Stimulated activated CD8-positive, alpha-beta memory T cell treated with anti-CD3 and anti-CD28 coated beads, Interleukin-12 subunit alpha, Interleukin-12 subunit beta, amount 100 ng/mL, for 1 hour (primary cell): Measurements from ENCODE around the gene SPACA5B.
"Not testable (repeated sequence)": the region's sequence is repeated elsewhere in the genome, so short reads cannot be mapped to it uniquely, and the experiment has no call there.

Source experiments
- DNase-seq: peaks from one replicate; pipeline ENCODE4 v3.0.0-alpha.2; 2020; ENCODE audit warnings: low read depth

The SPACA5B gene

GRCh38 chrX:48130326-48130725 is at the start of gene SPACA5B:
TSS of gene SPACA5B (plus strand) at chrX:48130626. CDS start at chrX:48130688, 62 bp downstream.
- DNase-seq = not testable (repeated sequence)

- peak; percentile 5 for DNase-seq
Observed at GRCh38 chrX:48083212-48083611, 47.2 kb upstream of the SPACA5B start.

GRCh38 chrX:48083706-48084105 is 46.7 kb upstream of the SPACA5B start:
- no peak for DNase-seq

- no peak for DNase-seq
Observed at GRCh38 chrX:48086082-48086481, 44.3 kb upstream of the SPACA5B start.

- no peak for DNase-seq
Observed at GRCh38 chrX:48090123-48090522, 40.3 kb upstream of the SPACA5B start.

- not testable (repeated sequence) for DNase-seq
Observed at GRCh38 chrX:48092558-48092957, 37.9 kb upstream of the SPACA5B start.

GRCh38 chrX:48101443-48101842 is 29.0 kb upstream of the SPACA5B start:
- DNase-seq = no peak

- DNase-seq = no peak
Observed at GRCh38 chrX:48102874-48103374, 27.5 kb upstream of the SPACA5B start.

GRCh38 chrX:48107717-48108116 is 22.7 kb upstream of the SPACA5B start:
- DNase-seq = no peak

GRCh38 chrX:48125286-48125685 is 5.1 kb upstream of the SPACA5B start:
- DNase-seq = not testable (repeated sequence)

GRCh38 chrX:48132308-48132844 is 1.9 kb downstream of the SPACA5B start:
- DNase-seq = not testable (repeated sequence)

- not testable (repeated sequence) for DNase-seq
Observed at GRCh38 chrX:48139076-48139475, 8.7 kb downstream of the SPACA5B start.

- not testable (repeated sequence) for DNase-seq
Observed at GRCh38 chrX:48141810-48142508, 11.5 kb downstream of the SPACA5B start.

- not testable (repeated sequence) for DNase-seq
Observed at GRCh38 chrX:48142697-48143096, 12.3 kb downstream of the SPACA5B start.

GRCh38 chrX:48153769-48154168 is 23.3 kb downstream of the SPACA5B start:
- DNase-seq = no peak

GRCh38 chrX:48154796-48155195 is 24.4 kb downstream of the SPACA5B start:
- no peak for DNase-seq

GRCh38 chrX:48156014-48156413 is 25.6 kb downstream of the SPACA5B start:
- DNase-seq = no peak

GRCh38 chrX:48165241-48165640 is 34.8 kb downstream of the SPACA5B start:
- DNase-seq = no peak

GRCh38 chrX:48166322-48166721 is 35.9 kb downstream of the SPACA5B start:
- DNase-seq = not testable (repeated sequence)

GRCh38 chrX:48179691-48180090 is 49.3 kb downstream of the SPACA5B start:
- no peak for DNase-seq

GRCh38 chrX:48180811-48181210 is 50.4 kb downstream of the SPACA5B start:
- no peak for DNase-seq

GRCh38 chrX:48181882-48182281 is 51.5 kb downstream of the SPACA5B start:
- not testable (repeated sequence) for DNase-seq
